Pancreas (tissue), 10 donors: ENCODE results near the gene ZNF627. TPM values are rescaled to one million over a fixed set of nuclear protein-coding genes. Genes with fewer than 3 reads are reported as not detected.
"Not testable (repeated sequence)": the region's sequence is repeated elsewhere in the genome, so short reads cannot be mapped to it uniquely, and the experiment has no call there.

ENCODE experiments used
- ATAC-seq, 4 donors: fragments of 200-7000 bp; cut with Tn5 transposase; one replicate each; pipeline versions ENCODE4 v1.8.0 to v1.9.1; 2020; ENCODE audit warnings: mild to moderate bottlenecking in 4 of 4, moderate library complexity in 4 of 4
- DNase-seq, 6 donors: peaks; one replicate each; pipeline ENCODE4 v3.0.0-alpha.2; 2020
- FAIRE-seq: peaks from 2 replicates; lab custom pipeline; 2012; peaks lifted over from hg19 to GRCh38; lab: Jason Lieb, UNC
- H3K27ac ChIP-seq, 4 donors: fragments of 200-600 bp; sonication (generic); 1 replicate in 3 of 4; 2 replicates in 1 of 4; pipeline versions ENCODE4 v1.5.0 to v1.8.0; 2020
- H3K27me3 ChIP-seq, 4 donors: fragments of 200-600 bp; one replicate each; pipeline ENCODE4 v1.8.0; 2021
- H3K36me3 ChIP-seq, 3 donors: fragments of 200-600 bp; sonication (generic) in 1 of 3; one replicate each; pipeline versions ENCODE4 v1.5.0 to v1.8.0; 2020 to 2021
- H3K4me1 ChIP-seq, 3 donors: fragments of 200-600 bp; one replicate each; pipeline ENCODE4 v1.8.0; 2021
- H3K4me3 ChIP-seq, 4 donors: fragments of 200-600 bp; sonication (generic) in 2 of 4; one replicate each; pipeline versions ENCODE4 v1.5.0 to v1.8.0; 2020 to 2021
- H3K9me3 ChIP-seq, 4 donors: fragments of 200-600 bp; one replicate each; pipeline ENCODE4 v1.8.0; 2021
- CTCF ChIP-seq, 4 donors: fragments of 200-600 bp; sonication (generic) in 3 of 4; IDR thresholded peaks; one replicate each; pipeline versions ENCODE4 v1.5.0 to v1.8.0; 2021; ENCODE audit warnings: antibody characterized with exemption in 4 of 4
- WGBS, 2 donors: extraction: QIAGEN DNeasy Blood & Tissue Kit; methylation state at CpG; one replicate each; pipeline ENCODE4 v1.1.7; 2013; 5-methylcytosine and 5-hydroxymethylcytosine counted together
- intact Hi-C, 3 donors: fragments of 100-400 bp; cut with DNase I; formaldehyde crosslinking; loops; one replicate each; pipeline versions ENCODE4 v1.11.1 to v1.14.2; 2022
- polyA plus RNA-seq, 2 donors: library from polyadenylated mRNA; stranded (reverse); fragments of 200-250 nt; gene quantifications; one replicate each; pipeline ENCODE4 v1.2.3, GENCODE V29; 2013
- total RNA-seq, 6 donors: library from RNA; stranded (reverse); fragmentation: NEBNext Ultra II Directional in 4 of 6; extraction: Animal tissue kit (Norgen Biotek cat#: 25700) in 4 of 6; gene quantifications; one replicate each; pipeline versions ENCODE4 v1.2.1 to v1.2.4, GENCODE V29; 2021 to 2023
- donor health status: healthy with polysubstance abuse.
- donor health status: DM: no; HTN: no; CAD: no; lungs with moderate emphysema.
- donor health status: DM: no; HTN: no; CAD: no.
- donor health status: control.
- donor health status: control.
- donor health status: Bipolar disorder and iron deficiency.
- donor health status: DM: yes; HTN: yes; CAD: no.
- donor health status: DM: no; HTN: no; CAD: no.
- donor health status: DM: no; HTN: no; CAD: no.
- donor health status: DM: yes; HTN: yes; CAD: no.

ZNF627 gene
- total and polyA plus RNA-seq, 8 donors = 4.4 to 8.5 (median 5.8) TPM

DNA sequence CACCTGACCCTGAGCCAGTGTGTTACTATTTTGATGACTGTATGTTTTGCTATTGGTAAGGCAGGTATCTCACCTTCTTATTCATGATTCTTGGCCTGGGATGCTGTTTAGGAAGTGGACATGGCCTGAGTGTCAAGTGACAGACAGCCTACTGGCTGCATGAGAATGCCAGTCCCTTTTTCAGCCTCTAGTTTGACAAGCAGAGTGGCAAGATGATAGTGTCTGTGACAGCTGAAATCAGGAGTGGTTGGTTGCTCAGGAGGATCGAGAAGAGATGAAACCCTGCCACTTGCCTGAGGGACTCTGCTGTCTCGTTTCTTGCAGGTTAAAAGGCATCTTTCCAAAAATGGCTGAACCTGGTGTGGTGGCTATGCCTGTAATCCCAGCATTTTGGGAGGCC, 31.1 kb upstream of the ZNF627 start:
- 94 to 95% methylated on average over 2 of the region's 2 CpGs for WGBS, 2 donors
- H3K9me3 ChIP-seq = no peaks in the 10 kb centered on the region
- H3K4me3 ChIP-seq = no peak overlapping the region
- intact Hi-C loops = no loop called here
- H3K36me3 ChIP-seq = no peaks in the 10 kb centered on the region
- H3K4me1 ChIP-seq = no peaks in the 10 kb centered on the region
- no peak overlapping the region for H3K27ac ChIP-seq
- no peaks in the 10 kb centered on the region for H3K27me3 ChIP-seq
- DNase-seq (no peak), ATAC-seq (no peak), FAIRE-seq (no peak)
- TF ChIP-seq CTCF (IDR thresholded peaks at IDR 0.05) = no peak

- WGBS, 2 donors = 73 to 80% methylated on average over 5 of the region's 5 CpGs
- Histone ChIP-seq H3K4me1 (no peaks in the 10 kb centered on the region), H3K27ac (no peak overlapping the region), H3K36me3 (no peaks in the 10 kb centered on the region), H3K9me3 (no peaks in the 10 kb centered on the region), H3K4me3 (no peak overlapping the region), H3K27me3 (no peaks in the 10 kb centered on the region)
- TF ChIP-seq CTCF (IDR thresholded peaks at IDR 0.05) = no peak
- DNase-seq = no peak
- no peak for FAIRE-seq
- intact Hi-C loops = loop anchor here in 1 of 3 donors (10.0 kb wide), 1 partner anchor 75 kb away; no protein-coding TSS in a partner anchor
- no peak for ATAC-seq
Measured at GRCh38 chr19:11570039-11570462, 27.2 kb upstream of the ZNF627 start.

DNA sequence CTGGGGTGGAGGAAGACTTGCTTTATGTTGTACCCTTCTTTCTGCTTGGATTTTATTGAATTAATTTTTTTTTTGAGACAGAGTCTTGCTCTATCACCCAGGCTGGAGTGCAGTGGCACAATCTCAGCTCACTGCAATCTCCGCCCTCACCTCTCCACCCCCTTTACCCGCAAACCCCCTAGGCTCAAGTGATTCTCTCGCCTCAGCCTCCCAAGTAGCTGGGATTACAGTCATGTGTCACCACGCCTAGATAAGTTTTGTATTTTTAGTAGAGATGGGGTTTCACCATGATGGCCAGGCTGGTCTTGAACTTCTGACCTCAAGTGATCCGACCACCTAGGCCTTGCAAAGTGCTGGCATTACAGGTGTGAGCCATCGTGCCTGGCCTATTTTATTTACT, 23.9 kb upstream of the ZNF627 start:
- H3K27ac ChIP-seq, H3K4me3 ChIP-seq, H3K27me3 ChIP-seq, ATAC-seq, H3K36me3 ChIP-seq, H3K9me3 ChIP-seq, DNase-seq, H3K4me1 ChIP-seq, FAIRE-seq: not testable (repeated sequence)
- intact Hi-C loops = loop anchor here in 1 of 3 donors (10.0 kb wide), 1 partner anchor 79 kb away; no protein-coding TSS in a partner anchor
- 84 to 87% methylated on average over 6 of the region's 6 CpGs for WGBS, 2 donors

DNA sequence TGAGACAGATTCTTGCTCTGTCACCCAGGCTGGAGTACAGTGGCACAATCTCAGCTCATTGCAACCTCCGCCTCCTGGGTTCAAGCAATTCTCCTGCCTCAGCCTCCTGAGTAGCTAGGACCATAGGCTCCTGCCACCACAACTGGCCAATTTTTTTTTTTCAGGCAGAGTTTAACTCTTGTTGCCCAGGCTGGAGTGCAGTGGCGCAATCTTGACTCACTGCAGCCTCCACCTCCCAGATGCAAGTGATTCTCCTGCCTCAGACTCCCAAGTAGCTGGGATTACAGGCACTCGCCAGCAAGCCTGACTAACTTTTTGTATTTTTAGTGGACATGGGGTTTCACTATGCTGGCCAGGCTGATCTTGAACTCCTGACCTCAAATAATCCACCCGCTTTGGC, 23.5 kb upstream of the ZNF627 start:
- FAIRE-seq, H3K4me1 ChIP-seq, H3K27me3 ChIP-seq, DNase-seq, ATAC-seq, H3K36me3 ChIP-seq, H3K27ac ChIP-seq, H3K9me3 ChIP-seq, H3K4me3 ChIP-seq: not testable (repeated sequence)
- intact Hi-C loops = loop anchor here in 1 of 3 donors (10.0 kb wide), 1 partner anchor 79 kb away; no protein-coding TSS in a partner anchor
- WGBS, 2 donors = 97 to 98% methylated on average over 4 of the region's 4 CpGs

- no peaks in the 10 kb centered on the region for H3K9me3 ChIP-seq
- no peaks in the 10 kb centered on the region for H3K4me1 ChIP-seq
- H3K27me3 ChIP-seq = no peaks in the 10 kb centered on the region
- H3K36me3 ChIP-seq = no peaks in the 10 kb centered on the region
- intact Hi-C loops = loop anchor here in 1 of 3 donors (10.0 kb wide), 1 partner anchor 80 kb away; no protein-coding TSS in a partner anchor
- TF ChIP-seq CTCF (IDR thresholded peaks at IDR 0.05) = no peak
- 91% methylated on average over 8 to 9 of the region's 9 CpGs for WGBS, 2 donors
- H3K27ac ChIP-seq = no peak overlapping the region
- no peak for ATAC-seq
- H3K4me3 ChIP-seq = no peak overlapping the region
- FAIRE-seq = no peak
- no peak for DNase-seq
Measured at GRCh38 chr19:11574689-11575088, 22.6 kb upstream of the ZNF627 start.

DNA sequence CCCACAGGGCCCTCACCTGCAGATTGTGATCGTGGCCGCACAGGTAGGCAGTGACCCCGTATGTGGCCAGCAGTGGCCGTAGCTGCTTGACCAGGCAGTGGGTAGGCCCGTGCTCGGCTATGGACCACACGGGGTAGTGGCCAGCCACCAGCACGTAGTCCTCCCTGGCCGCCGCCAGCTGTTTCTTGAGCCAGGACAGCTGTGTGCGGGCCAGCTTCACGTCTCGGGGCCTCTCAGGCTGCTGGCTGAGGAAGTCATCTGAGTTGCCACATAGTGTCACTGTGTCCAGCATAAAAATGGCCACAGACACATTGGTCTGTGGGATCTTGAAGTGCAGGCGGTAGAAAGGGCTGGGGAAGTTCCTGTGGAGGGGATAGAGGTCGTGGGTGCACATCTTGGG, 21.1 kb upstream of the ZNF627 start:
- no peak overlapping the region for H3K4me3 ChIP-seq
- FAIRE-seq = no peak
- WGBS, 2 donors = 89 to 92% methylated on average over 15 of the region's 15 CpGs

More for the DNA sequence above, 21.1 kb upstream of the ZNF627 start:
- Histone ChIP-seq H3K4me1 (no peaks in the 10 kb centered on the region), H3K36me3 (no peaks in the 10 kb centered on the region), H3K9me3 (no peaks in the 10 kb centered on the region), H3K27ac (no peak overlapping the region), H3K27me3 (no peaks in the 10 kb centered on the region)
- intact Hi-C loops = loop anchor here in 1 of 3 donors (10.0 kb wide), 1 partner anchor 81 kb away; no protein-coding TSS in a partner anchor
- no peak for TF ChIP-seq CTCF (IDR thresholded peaks at IDR 0.05)
- DNase-seq (no peak), ATAC-seq (no peak)
